Uterus (tissue), 2 donors: ENCODE data around the gene BRAF.

Experiments used
- CTCF ChIP-seq, 4 experiments: fragments of 200-600 bp in 2 of 4; fragments of 450-650 bp in 2 of 4; sonication (generic) in 2 of 4; IDR thresholded peaks; one replicate each; pipeline ENCODE4 v1.5.1; 2016 to 2019; ENCODE audit warnings: antibody characterized with exemption in 4 of 4, mild to moderate bottlenecking in 2 of 4, moderate library complexity in 1 of 4
- POLR2A ChIP-seq, 2 donors: fragments of 450-650 bp; IDR thresholded peaks; one replicate each; pipeline ENCODE4 v1.6.1; 2016; ENCODE audit warnings: antibody characterized with exemption in 2 of 2, mild to moderate bottlenecking in 1 of 2, moderate library complexity in 1 of 2

- no peak for TF ChIP-seq CTCF (IDR thresholded peaks at IDR 0.05)
- TF ChIP-seq POLR2A (IDR thresholded peaks at IDR 0.05), result no peak
Measured at GRCh38 chr7:140738280-140738679, 186.4 kb downstream of the BRAF start.
